Stimulated activated CD4-positive, alpha-beta T cell treated with anti-CD3 and anti-CD28 coated beads, Interleukin-15, amount 100 ng/mL, for 1 hour (primary cell): Measurements from ENCODE around the gene STK4.

Experiments used
- DNase-seq, 2 donors: peaks; one replicate each; pipeline ENCODE4 v3.0.0-alpha.2; 2020; ENCODE audit warnings: low read depth in 1 of 2, low spot score in 1 of 2

Gene STK4

GRCh38 chr20:45082468-45082867, 116.2 kb downstream of the STK4 start:
- no peak for DNase-seq

GRCh38 chr20:45083127-45083526, 116.8 kb downstream of the STK4 start:
- no peak for DNase-seq

DNA sequence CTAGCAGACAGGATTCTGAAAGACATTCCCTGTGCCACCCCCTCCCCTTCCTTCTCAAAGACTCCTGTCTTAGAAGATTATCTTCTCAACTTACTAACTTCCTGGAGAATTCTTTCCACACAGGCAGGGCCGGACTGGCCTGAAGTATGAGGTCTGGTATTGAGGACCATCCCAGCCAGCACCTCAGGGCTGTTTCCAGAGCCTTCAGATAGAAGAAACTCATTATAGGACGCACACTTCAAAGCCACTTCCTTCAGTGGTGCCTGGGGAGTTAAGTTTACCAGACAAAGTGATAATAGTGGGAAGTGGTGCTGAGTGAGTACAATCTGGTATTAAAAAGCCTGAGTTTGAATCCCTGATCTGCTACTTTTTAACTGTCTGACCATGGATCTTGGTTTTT, 119.0 kb downstream of the STK4 start:
- no peak for DNase-seq

- DNase-seq, result no peak
Measured at GRCh38 chr20:45085867-45086266, 119.6 kb downstream of the STK4 start.

- DNase-seq, result no peak
Measured at GRCh38 chr20:45087097-45087790, 120.9 kb downstream of the STK4 start.

DNA sequence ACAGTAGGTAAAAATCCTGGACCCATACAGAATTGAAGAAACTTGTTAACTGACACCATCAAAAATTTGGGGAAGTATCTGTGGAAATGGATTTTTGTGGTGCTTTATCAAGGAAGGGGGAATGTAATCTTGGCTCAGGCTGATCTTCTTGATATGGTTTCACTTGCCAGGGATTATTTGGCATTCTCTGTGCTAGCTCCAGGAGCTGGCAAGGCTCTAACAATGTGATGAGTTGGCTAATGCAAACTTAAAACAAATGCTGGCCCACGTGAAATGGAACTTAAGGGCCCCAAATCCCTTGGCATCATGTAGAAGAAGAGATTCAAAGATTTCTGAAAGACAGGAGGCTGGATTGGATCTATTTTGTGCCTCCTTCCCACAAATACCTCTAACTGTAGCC, 121.5 kb downstream of the STK4 start:
- no peak for DNase-seq

- DNase-seq, result no peak
Measured at GRCh38 chr20:45088247-45088646, 121.9 kb downstream of the STK4 start.

DNA sequence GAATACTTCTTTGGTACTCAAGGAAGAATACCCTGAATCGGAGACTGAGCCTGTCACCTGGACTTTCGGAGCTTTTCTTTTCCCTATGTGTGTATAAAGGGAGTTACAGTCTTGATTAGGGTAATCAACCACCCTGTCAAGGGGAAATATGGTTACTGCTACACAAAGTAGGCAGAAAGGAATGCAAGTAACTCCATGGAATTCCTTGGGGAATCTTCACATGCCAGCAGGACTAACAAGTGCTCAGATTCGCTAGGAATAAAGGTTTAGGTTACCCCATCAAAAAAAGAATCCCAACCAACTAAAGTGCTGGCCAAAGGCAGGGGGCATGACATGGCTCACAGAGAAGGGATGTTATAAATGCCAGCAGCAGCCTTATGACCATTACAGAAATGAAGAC, 124.2 kb downstream of the STK4 start:
- no peak for DNase-seq

GRCh38 chr20:45091366-45091765, 125.1 kb downstream of the STK4 start:
- no peak for DNase-seq

DNA sequence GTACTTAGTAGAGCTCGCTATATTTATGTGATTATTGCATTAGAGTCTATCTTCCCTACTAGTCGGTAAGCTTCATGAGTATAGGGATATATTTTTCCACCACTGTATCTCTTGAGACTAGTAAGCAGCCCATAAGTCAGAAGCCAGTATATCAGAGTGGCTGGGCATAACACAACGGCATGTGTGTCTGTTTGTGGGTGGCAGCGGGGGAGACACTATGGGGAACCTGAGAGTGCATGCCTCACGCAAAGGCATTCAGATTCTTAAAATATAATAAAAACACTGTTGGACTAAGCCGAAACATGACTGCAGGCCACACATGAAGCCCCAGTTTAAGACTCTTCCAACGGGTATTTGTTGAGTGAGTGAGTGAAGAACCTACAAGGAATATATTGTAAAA, 126.6 kb downstream of the STK4 start:
- DNase-seq, result no peak

- no peak for DNase-seq
Measured at GRCh38 chr20:45094201-45094600, 127.9 kb downstream of the STK4 start.

GRCh38 chr20:45094864-45095574, 128.7 kb downstream of the STK4 start:
- no peak for DNase-seq

DNA sequence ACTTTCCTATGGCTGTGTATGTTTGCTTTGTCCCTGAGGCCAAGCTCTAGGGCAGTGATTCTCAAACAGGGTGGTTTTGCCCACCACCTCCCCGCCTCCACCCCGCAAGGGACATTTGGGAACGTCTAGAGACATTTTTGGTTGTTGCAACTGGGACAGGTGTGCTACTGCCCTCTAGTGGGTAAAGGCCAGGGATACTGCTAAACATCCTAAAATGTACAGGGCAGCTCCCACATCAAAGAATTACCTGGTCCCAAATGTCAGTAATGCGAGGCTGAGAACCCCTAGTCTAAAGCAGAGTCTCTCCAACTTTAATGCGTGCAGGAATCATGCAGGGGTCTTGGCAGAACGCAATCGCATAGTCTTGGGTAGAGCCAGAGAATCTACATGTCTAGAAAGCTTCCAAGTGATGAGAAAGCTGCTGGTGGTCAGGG, 129.5 kb downstream of the STK4 start:
- DNase-seq, result peak in 1 of 2 donors; percentile 13

DNA sequence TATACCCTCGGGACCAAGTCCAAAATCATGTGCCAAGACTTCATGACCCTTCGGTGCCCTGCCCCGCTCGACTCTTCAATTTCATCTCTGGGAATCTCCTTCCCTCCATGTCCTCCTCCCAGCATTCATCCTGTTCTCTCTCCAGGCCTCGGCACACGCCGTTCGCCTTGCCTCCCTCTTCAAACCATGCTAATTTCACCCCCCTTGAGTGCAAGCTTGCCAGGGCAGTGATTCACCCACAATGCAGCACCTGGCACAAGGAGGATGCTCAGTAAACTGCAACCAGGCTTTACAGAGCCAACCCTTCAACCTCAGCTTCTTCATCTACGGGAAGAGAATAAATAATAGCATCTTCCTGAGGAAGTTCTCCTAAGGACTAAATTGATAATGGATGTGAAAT, 130.5 kb downstream of the STK4 start:
- DNase-seq, result no peak

- no peak for DNase-seq
Measured at GRCh38 chr20:45097485-45098102, 131.3 kb downstream of the STK4 start.

DNA sequence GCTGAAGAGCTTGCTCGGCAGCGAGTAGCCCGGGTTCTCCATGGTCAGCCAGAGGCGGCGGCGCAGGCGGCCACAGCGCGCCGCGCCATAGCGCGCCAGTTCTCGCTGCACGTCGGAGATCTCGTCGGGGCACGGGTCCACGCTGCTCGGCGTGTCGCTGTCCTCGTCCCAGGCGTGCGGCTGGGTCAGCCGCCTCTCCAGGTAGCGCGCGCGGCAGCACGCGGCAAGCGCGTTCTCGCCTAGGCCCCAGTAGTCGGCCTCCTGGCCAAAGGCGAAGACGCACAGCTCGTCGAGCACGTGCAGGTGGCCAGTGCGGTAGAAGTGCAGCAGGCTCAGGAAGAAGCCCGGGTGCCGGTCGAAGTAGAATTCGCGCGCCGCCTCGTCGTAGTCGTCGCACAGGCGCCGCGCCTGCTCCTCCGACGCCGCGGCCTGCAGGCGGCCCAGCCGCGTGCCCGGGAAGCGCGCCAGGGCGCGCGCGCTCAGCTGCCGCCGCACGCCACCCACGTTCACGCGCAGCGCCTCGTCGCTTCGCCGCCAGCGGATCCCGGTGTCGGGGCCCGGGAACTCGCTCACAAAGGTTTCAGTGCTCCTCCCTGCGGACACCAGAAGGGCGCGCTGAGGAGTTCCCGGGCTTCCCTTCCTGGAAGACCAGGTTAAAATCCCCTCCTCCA, 131.9 kb downstream of the STK4 start:
- DNase-seq, result no peak

GRCh38 chr20:45100563-45101245, 134.4 kb downstream of the STK4 start, which contains the start of gene KCNS1:
Gene KCNS1 (minus strand): TSS chr20:45101127. CDS start chr20:45099236, 1,891 bp downstream.
- DNase-seq, result no peak

DNA sequence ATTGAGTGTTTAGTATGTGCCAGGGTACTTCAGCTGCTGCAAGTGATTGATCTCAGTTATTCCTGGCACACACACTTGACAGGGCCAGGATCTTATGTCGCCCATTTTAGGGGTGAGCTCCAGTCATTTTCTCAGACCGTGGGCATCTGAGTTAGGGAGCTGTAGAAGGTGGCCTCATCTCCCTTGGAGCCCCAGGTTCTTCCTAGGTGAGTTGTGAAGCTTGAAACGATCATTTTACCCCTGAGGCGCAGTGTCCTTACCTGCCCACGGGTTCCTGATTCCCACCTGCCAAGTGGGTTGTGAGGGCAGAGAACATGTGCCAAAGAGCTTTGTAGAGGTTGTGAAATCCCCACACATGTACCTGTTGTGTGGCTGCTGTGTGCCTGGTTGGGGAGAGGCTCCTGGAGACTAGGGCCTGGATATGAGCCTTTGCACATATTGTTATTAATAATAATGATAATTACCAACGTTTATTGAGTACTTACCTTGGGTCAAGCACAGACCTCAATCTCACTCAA, 135.1 kb downstream of the STK4 start:
- DNase-seq, result no peak

DNA sequence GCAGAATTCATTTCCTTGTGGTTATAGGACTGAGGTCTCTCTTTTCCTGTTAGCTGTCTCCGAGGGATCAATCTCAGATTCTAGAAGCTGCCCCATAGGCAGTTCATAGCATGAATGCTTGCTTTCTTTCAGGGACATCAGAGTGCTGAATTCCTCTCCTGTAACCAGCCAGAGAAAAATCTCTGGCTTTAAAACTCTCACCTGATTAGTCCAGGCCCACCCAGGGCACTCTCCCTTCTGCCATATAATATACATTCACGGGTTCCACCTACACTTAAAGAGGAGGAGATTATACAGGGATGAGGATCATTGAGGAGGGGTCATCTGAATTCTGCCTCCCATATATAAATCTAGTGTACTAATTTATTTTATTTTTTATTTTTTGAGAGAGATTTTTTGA, 136.8 kb downstream of the STK4 start:
- no peak for DNase-seq

DNA sequence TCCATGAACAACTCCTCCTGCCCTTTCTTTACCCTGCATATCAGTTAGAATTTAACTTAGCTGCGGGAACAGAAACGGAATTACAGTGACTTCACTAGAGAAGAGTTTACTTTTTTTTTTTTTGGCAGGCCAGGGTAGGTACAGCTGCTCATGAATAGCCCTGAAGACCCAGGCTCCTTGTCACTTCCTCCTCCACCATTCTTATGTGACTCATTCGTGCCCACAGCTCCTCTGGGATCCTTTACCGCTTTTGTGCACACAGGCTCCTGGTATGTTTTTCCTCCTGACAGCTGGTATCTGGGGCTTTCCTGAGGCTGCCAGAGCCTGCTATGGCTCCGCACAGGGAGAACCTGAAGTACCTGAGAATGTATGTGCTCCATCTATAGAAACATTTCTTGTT, 138.5 kb downstream of the STK4 start:
- no peak for DNase-seq

DNA sequence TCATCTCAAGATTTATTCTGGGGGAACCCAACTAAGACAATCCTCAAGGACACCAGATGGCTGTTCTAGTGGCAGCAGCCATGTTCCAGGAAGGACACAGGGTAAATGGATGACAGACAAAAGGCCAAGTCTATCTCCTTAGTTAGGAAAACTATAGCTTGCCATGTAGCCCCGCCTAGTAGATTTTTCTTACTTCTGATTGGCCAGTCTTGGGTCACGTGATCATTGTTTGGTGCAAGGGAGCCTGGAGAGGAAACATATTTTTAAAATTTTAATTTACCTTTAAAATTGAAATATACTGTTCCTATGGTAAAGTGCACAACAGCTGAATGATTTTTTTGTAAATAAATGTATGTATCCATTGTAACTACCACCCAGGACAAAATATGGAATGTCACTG, 139.0 kb downstream of the STK4 start:
- no peak for DNase-seq
